AG04450 (cell line): ENCODE results near the gene CDC14B. TPM values are rescaled to one million over a fixed set of nuclear protein-coding genes. Genes with fewer than 3 reads are reported as not detected.

Source experiments
- CTCF ChIA-PET: fragments of 300-600, 350-600 bp; formaldehyde crosslinking; extraction: SDS; loops from one replicate; lab custom pipeline; 2022; ENCODE audit warnings: antibody characterized with exemption, inconsistent platforms; lab: Charles Lee
- POLR2A ChIA-PET: fragments of 350-600 bp; formaldehyde crosslinking; extraction: SDS; loops from one replicate; lab custom pipeline; 2021; ENCODE audit warnings: antibody characterized with exemption, inconsistent platforms; lab: Yijun Ruan, JAX
- DNase-seq: peaks from one replicate; pipeline ENCODE4 v3.0.0-alpha.2; 2011; ENCODE audit warnings: low read depth, low spot score
- H3K27ac ChIP-seq: one replicate; pipeline ENCODE4 v1.5.1; 2012; ENCODE audit warnings: low read depth, low read length, control low read depth
- H3K27me3 ChIP-seq: one replicate; pipeline ENCODE4 v1.6.0; 2012; ENCODE audit warnings: low read length; ENCODE audit not compliant: control insufficient read depth, insufficient read depth
- H3K4me3 ChIP-seq: 2 replicates; pipeline ENCODE4 v1.5.1; 2011; ENCODE audit warnings: mild to moderate bottlenecking, low read depth, low read length, control low read depth
- H3K9me3 ChIP-seq: 2 replicates; pipeline ENCODE4 v1.5.1; 2012; ENCODE audit warnings: low read length; ENCODE audit not compliant: control insufficient read depth, insufficient read depth
- polyA plus RNA-seq: library from polyadenylated mRNA; depleted of rRNA; stranded (reverse); fragments of >200 nt; gene quantifications from 2 replicates; pipeline ENCODE4 v1.2.3, GENCODE V29; 2011
- TF ChIP-seq, protein P1 (sequence below): IDR thresholded peaks from 2 replicates; pipeline ENCODE4 v1.5.1; 2011; ENCODE audit warnings: low read depth, low read length, control low read depth, inconsistent platforms

The CDC14B gene
- polyA plus RNA-seq, 1 experiment = 19.1 TPM

DNA sequence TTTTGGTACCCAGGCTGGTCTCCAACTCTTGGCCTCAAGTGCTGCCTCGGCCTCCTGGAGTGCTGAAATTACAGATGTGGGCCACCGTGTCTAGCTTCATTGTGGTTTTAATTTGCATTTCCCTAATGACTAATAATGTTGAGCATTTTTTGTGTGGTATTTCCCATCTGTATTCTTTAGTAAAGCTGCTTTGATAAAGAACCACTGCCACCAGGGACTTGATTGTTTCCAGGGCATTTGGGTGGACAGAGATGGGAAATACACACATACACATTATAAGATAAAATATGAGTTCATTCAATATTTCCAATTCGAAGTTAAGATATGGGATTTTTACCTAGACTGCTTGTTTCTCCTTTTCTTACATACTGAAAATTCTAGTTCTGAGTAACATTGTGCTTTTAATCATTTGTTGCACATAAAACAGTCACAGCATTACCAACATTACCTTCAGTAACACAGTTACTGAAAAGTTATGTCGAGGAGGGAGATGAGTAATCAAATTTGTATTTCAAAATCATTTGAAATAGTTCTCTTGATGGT is 140.7 kb downstream of the CDC14B start:
- Histone ChIP-seq H3K9me3 (no peaks in the 10 kb centered on the region), H3K27me3 (no peaks in the 10 kb centered on the region), H3K27ac (no peak overlapping the region), H3K4me3 (no peak overlapping the region)
- no peak for DNase-seq
- TF ChIP-seq, protein P1, sequence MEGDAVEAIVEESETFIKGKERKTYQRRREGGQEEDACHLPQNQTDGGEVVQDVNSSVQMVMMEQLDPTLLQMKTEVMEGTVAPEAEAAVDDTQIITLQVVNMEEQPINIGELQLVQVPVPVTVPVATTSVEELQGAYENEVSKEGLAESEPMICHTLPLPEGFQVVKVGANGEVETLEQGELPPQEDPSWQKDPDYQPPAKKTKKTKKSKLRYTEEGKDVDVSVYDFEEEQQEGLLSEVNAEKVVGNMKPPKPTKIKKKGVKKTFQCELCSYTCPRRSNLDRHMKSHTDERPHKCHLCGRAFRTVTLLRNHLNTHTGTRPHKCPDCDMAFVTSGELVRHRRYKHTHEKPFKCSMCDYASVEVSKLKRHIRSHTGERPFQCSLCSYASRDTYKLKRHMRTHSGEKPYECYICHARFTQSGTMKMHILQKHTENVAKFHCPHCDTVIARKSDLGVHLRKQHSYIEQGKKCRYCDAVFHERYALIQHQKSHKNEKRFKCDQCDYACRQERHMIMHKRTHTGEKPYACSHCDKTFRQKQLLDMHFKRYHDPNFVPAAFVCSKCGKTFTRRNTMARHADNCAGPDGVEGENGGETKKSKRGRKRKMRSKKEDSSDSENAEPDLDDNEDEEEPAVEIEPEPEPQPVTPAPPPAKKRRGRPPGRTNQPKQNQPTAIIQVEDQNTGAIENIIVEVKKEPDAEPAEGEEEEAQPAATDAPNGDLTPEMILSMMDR = no peak
- ChIA-PET POLR2A (interaction anchor here (0.8 to 1.4 kb wide), 2 partner anchors 27 to 28 kb away, joined by 3 to 8 read pairs; no protein-coding TSS in a partner anchor), CTCF (interaction anchor here (0.5 to 1.0 kb wide), 2 partner anchors 26 to 176 kb away, joined by 7 to 15 read pairs; partner anchors contain the start of gene PRXL2C)

DNA sequence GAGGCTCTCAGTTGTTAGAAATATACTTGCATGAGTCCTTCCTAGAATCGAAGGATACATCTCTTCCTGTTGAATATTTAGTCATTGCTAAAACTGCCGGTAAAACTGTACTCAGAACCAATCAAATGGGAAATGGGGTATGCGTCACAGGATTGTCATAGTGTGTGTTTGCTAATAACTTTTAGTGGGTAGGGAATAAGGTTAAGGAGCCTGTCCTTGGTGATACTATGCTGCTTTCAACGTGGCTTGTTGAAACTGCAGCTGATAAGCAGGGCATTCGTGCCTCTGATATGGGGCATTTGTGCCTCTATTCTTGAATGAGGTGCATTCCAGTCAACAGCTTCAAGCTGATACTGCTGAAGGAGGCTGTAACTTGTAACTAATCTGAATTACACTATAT is 143.1 kb downstream of the CDC14B start:
- Histone ChIP-seq H3K9me3 (no peaks in the 10 kb centered on the region), H3K27ac (no peak overlapping the region), H3K4me3 (no peak overlapping the region), H3K27me3 (no peaks in the 10 kb centered on the region)
- CTCF ChIA-PET = interaction anchor here (0.7 kb wide), 1 partner anchor 190 kb away, joined by 3 read pairs; no protein-coding TSS in a partner anchor
- POLR2A ChIA-PET = no interaction called here
- DNase-seq = no peak
- TF ChIP-seq, protein P1 = no peak

DNA sequence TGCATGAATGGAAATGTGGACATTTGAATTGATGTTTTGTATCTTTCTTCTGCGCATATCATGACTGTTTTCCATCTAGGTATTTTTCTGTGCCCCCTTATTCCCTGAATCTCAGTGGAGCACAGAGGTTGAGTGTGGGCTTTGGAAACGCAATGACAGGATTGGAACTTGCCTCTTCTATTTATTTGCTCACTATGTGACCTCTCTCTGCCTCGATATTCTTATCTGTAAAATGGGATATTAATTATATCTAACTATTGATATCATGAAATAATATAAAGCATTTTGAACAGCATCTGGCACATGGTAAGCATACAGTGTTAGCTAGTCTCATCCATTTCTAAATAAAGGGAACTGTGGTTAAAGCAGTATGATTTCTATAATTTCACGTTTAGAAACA is 143.6 kb downstream of the CDC14B start:
- Histone ChIP-seq H3K9me3 (no peaks in the 10 kb centered on the region), H3K27ac (no peak overlapping the region), H3K4me3 (no peak overlapping the region), H3K27me3 (no peaks in the 10 kb centered on the region)
- DNase-seq = no peak
- TF ChIP-seq, protein P1 = no peak
- ChIA-PET CTCF (no interaction called here), POLR2A (no interaction called here)

DNA sequence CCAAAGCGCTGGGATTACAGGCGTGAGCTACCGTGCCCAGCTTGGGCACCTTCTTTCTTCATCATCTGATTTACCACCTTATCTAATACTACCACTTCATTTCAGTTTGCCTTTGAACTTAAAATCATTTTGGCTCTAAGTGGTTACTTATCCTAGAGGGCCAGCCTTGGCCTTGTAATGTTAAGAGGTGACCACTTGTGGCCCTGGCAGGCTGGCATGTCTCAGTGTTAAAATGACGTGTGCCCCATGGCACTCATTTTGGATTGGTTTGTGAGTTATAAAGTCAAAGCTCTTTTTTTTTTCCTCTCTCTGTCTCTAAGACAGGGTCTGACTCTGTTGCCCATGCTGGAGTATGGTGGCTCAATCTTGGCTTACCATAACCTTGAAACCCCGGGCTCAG is 151.9 kb downstream of the CDC14B start:
- H3K4me3 ChIP-seq = no peak overlapping the region
- CTCF ChIA-PET = interaction anchor here (0.6 kb wide), 1 partner anchor 17 kb away, joined by 3 read pairs; no protein-coding TSS in a partner anchor
- no peaks in the 10 kb centered on the region for H3K27me3 ChIP-seq
- no peak for DNase-seq
- TF ChIP-seq, protein P1 = no peak
- H3K9me3 ChIP-seq = no peaks in the 10 kb centered on the region
- H3K27ac ChIP-seq = no peak overlapping the region
- POLR2A ChIA-PET = no interaction called here

DNA sequence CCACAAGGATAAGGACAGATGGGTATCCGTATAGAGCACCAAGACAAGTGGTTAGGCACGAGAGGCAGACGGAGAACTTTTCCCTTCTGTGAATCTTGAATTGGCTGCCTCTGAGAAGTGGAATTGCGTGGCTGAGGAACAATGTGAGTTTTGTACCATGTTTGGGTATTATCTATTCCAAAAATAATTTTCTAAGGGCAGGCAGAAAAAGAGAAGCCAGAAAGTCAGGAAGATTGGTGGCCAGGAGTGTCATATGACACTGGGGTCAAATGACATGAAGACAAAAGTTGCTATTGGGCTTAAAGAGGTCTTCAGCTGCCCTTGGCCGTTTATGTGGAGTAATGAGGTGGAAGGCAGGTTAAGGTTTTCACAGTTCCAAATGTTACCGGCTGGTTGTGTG is 155.2 kb downstream of the CDC14B start:
- CTCF ChIA-PET = no interaction called here

More for the DNA sequence above, 155.2 kb downstream of the CDC14B start:
- POLR2A ChIA-PET = no interaction called here
- Histone ChIP-seq H3K9me3 (no peaks in the 10 kb centered on the region), H3K27ac (no peak overlapping the region), H3K27me3 (no peaks in the 10 kb centered on the region), H3K4me3 (no peak overlapping the region)
- no peak for DNase-seq
- TF ChIP-seq, protein P1 = no peak
